Measurements from ENCODE around the gene TIMM29. TPM values are rescaled to one million over a fixed set of nuclear protein-coding genes. Genes with fewer than 3 reads are reported as not detected.

The TIMM29 gene
- total and polyA plus RNA-seq, 9 of the 15 experiments (the other 6 are each of a cell fraction or from before 2014, with no cell fraction given) = 2.4 to 29.4 (median 16.3) TPM

DNA sequence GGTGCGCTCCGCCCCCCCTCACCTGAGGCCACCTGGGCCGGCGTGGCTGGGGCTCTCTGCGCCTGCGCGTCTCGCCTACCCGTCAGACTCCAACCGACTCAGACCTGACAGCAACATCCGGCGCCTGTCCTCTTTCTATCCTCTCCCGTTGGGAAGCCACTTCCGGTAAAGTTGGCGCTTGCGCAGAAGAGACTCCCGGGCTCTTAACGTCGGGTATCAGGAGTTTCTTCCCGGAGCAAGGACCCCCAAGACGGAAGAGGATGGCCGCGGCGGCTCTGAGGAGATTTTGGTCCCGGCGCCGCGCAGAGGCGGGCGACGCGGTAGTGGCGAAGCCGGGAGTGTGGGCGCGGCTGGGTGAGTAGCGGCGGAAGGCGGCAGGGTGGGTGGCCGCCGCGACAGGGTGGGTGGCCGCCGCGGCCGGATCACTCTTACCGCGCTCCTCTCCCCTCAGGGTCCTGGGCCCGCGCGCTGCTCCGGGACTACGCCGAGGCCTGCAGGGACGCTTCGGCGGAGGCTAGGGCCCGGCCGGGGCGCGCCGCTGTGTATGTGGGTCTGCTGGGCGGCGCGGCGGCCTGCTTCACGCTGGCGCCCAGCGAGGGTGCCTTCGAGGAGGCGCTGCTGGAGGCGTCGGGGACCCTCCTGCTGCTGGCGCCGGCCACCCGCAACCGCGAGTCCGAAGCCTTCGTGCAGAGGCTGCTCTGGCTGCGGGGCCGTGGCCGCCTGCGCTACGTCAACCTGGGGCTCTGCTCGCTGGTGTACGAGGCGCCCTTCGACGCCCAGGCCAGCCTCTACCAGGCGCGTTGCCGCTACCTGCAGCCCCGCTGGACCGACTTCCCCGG, at the start of gene TIMM29, which contains the start of gene YIPF2 (continued):
- TF ChIP-seq, protein P1, sequence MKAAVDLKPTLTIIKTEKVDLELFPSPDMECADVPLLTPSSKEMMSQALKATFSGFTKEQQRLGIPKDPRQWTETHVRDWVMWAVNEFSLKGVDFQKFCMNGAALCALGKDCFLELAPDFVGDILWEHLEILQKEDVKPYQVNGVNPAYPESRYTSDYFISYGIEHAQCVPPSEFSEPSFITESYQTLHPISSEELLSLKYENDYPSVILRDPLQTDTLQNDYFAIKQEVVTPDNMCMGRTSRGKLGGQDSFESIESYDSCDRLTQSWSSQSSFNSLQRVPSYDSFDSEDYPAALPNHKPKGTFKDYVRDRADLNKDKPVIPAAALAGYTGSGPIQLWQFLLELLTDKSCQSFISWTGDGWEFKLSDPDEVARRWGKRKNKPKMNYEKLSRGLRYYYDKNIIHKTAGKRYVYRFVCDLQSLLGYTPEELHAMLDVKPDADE (conservative IDR thresholded peaks at IDR 0.05; ENCODE audit: control insufficient read depth, low read depth, low read length) = no peak
- TF ChIP-seq PHF8 (IDR thresholded peaks at IDR 0.05; ENCODE audit: borderline replicate concordance, low read length) (peak; percentile 85; the same call in 1 of the 2 replicates), CBX3 (IDR thresholded peaks at IDR 0.05; ENCODE audit: borderline replicate concordance in 1 of 2, low read length in 2 of 2) (peak in 1 of 2 experiments; percentile 61; a peak in 1 of 3 replicates), JUND (IDR thresholded peaks at IDR 0.05; ENCODE audit: borderline replicate concordance, low read depth, low read length) (peak; percentile 85), JUND (tag; IDR thresholded peaks at IDR 0.05; ENCODE audit: borderline replicate concordance, low read depth, low read length) (no peak; the same call in 2 of the 3 replicates), LEF1 (IDR thresholded peaks at IDR 0.05) (0 out of 2 replicates have a peak, but pooled peaks have one; percentile 21), POLR2G (IDR thresholded peaks at IDR 0.05; ENCODE audit: low read depth, low read length) (peak; percentile 91), ZNF699 (CRISPR knock-in tag; IDR thresholded peaks at IDR 0.05; ENCODE audit: insufficient replicate concordance) (no peak), ADNP (tag; IDR thresholded peaks at IDR 0.05) (no peak), KAT7 (CRISPR knock-in tag; IDR thresholded peaks at IDR 0.05; ENCODE audit: borderline replicate concordance) (no peak), ELF1 (tag; IDR thresholded peaks at IDR 0.05) (peak; percentile 91), NR2C2 (CRISPR knock-in tag; IDR thresholded peaks at IDR 0.05) (no peak), NR2C2 (tag; IDR thresholded peaks at IDR 0.05) (peak; percentile 78; the same call in 1 of the 2 replicates), XRCC4 (IDR thresholded peaks at IDR 0.05; ENCODE audit: extremely low read depth, insufficient read depth, insufficient read length) (no peak), SAFB (IDR thresholded peaks at IDR 0.05; ENCODE audit: borderline replicate concordance, low read depth, low read length) (peak; percentile 50; the same call in 1 of the 2 replicates), MIER1 (IDR thresholded peaks at IDR 0.05; ENCODE audit: low read depth) (no peak), HMG20A (CRISPR knock-in tag; conservative IDR thresholded peaks at IDR 0.05) (no peak), C11orf30 (IDR thresholded peaks at IDR 0.05; ENCODE audit: low read depth) (peak; percentile 99)
- TF ChIP-seq, protein P2, sequence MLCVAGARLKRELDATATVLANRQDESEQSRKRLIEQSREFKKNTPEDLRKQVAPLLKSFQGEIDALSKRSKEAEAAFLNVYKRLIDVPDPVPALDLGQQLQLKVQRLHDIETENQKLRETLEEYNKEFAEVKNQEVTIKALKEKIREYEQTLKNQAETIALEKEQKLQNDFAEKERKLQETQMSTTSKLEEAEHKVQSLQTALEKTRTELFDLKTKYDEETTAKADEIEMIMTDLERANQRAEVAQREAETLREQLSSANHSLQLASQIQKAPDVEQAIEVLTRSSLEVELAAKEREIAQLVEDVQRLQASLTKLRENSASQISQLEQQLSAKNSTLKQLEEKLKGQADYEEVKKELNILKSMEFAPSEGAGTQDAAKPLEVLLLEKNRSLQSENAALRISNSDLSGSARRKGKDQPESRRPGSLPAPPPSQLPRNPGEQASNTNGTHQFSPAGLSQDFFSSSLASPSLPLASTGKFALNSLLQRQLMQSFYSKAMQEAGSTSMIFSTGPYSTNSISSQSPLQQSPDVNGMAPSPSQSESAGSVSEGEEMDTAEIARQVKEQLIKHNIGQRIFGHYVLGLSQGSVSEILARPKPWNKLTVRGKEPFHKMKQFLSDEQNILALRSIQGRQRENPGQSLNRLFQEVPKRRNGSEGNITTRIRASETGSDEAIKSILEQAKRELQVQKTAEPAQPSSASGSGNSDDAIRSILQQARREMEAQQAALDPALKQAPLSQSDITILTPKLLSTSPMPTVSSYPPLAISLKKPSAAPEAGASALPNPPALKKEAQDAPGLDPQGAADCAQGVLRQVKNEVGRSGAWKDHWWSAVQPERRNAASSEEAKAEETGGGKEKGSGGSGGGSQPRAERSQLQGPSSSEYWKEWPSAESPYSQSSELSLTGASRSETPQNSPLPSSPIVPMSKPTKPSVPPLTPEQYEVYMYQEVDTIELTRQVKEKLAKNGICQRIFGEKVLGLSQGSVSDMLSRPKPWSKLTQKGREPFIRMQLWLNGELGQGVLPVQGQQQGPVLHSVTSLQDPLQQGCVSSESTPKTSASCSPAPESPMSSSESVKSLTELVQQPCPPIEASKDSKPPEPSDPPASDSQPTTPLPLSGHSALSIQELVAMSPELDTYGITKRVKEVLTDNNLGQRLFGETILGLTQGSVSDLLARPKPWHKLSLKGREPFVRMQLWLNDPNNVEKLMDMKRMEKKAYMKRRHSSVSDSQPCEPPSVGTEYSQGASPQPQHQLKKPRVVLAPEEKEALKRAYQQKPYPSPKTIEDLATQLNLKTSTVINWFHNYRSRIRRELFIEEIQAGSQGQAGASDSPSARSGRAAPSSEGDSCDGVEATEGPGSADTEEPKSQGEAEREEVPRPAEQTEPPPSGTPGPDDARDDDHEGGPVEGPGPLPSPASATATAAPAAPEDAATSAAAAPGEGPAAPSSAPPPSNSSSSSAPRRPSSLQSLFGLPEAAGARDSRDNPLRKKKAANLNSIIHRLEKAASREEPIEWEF (CRISPR knock-in tag; IDR thresholded peaks at IDR 0.05) = no peak

Measured in K562 (cell line).